ENCODE results near the gene NID1. TPM values are rescaled to one million over a fixed set of nuclear protein-coding genes. Genes with fewer than 3 reads are reported as not detected.
A peak's percentile ranks its signal among the peaks of the same experiment; 100 is the strongest.
"Not testable (repeated sequence)": the region's sequence is repeated elsewhere in the genome, so short reads cannot be mapped to it uniquely, and the experiment has no call there.

NID1 gene
- total RNA-seq, 2 donors from 2014 or later, result 0.12 to 0.29 TPM

DNA sequence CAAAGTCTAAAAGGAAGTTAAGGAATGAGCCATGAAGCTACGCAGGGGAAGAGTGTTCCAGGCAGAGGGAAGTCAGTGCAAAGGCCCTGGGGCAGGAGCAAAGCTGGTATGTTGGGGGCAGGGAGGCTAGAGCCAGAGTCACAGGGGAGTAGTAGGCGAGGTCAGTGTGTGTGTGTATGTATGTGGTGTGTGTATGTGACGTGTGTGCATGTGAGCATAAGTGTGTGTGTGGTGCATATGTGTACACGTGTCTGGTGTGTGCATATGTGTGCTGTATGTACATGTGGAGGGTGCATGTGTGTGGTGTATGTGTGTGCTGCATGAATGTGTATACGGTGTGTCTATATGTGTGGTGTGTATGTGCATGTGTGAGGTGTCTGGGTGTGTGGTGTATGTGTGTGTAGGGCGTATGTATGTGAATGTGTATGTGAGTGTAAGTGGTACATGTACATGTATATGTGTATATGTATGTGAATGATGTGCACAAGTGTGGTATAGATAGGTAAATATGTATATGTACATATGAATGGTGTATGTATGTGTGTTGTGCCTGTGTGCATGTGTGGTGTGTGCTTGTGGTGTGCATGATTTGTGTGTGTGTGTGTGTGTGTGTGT lies 20.8 kb upstream of the NID1 start:
- H3K9me3 Mint-ChIP-seq, result no peaks in the 10 kb centered on the region
- H3K27me3 Mint-ChIP-seq (ENCODE audit: low read depth), result no peaks in the 10 kb centered on the region
- peaks cover 22% of the 10 kb centered on the region for H3K4me1 Mint-ChIP-seq (ENCODE audit: low read depth)
- H3K4me3 Mint-ChIP-seq, result no peak overlapping the region
- DNase-seq (no peak), ATAC-seq (replicated peaks in 1 of 2) (no peak)
- no peaks in the 10 kb centered on the region for H3K36me3 Mint-ChIP-seq (ENCODE audit: insufficient read depth in 2 of 2)
- no peak overlapping the region for H3K27ac Mint-ChIP-seq

DNA sequence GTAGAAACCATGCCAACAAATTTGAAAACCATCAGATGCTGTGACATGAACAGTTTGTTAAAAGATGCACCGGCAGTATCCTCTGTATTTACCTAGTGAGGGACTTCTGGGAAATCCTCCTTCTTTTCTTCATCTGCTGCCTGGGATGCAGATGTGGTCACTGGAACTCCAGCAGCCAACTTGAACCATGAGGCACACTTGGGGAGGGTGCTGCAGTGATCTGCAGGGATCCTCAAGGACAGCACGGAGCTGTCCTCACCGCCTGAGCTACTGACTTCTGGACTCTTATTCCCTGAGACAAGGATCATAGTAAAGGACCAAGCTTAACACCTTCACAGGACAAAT lies 19.5 kb upstream of the NID1 start:
- DNase-seq (no peak), ATAC-seq (replicated peaks in 1 of 2) (no peak)
- peaks cover 18% of the 10 kb centered on the region for H3K4me1 Mint-ChIP-seq (ENCODE audit: low read depth)
- no peaks in the 10 kb centered on the region for H3K9me3 Mint-ChIP-seq
- no peak overlapping the region for H3K27ac Mint-ChIP-seq
- H3K27me3 Mint-ChIP-seq (ENCODE audit: low read depth), result no peaks in the 10 kb centered on the region
- H3K4me3 Mint-ChIP-seq, result no peak overlapping the region
- no peaks in the 10 kb centered on the region for H3K36me3 Mint-ChIP-seq (ENCODE audit: insufficient read depth in 2 of 2)

DNA sequence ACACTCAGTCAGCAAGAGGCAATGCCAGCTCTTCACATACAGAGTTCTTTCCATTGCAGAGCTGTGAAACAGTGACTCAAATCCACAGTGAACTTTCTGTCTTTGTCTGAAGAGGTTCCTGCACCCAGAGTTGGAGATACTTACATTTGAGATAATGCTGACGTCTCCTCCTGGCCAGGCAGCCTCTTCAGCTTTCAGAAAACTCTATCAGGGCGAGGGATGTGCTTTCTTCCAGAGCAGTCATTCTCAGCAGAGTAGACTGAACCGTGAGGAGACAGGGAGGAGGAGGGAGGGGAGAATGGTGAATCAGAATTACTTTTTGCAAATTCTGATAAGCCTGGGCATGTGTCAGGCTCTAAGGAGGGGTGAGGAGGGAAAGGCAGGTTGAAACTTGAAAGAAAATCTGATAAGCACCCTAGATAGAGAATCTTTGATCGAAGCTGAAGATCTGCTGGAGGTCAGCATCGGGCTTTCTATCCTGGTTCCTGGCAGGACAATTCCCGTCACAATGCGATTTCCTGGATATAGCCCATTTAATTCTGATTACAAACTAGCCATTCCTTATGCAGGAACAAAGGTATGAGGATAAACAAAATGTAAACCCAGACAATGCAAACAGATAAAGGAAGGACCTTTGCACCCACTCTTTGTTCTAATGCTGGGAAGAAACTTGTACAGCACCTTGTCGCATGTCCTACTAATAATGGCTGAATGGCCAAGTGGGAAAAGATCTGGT lies 18.9 kb upstream of the NID1 start:
- no peaks in the 10 kb centered on the region for H3K27me3 Mint-ChIP-seq (ENCODE audit: low read depth)
- H3K9me3 Mint-ChIP-seq, result no peaks in the 10 kb centered on the region
- DNase-seq (no peak), ATAC-seq (replicated peaks in 1 of 2) (peak; percentile 78)
- H3K4me1 Mint-ChIP-seq (ENCODE audit: low read depth), result peaks cover 16% of the 10 kb centered on the region
- no peaks in the 10 kb centered on the region for H3K36me3 Mint-ChIP-seq (ENCODE audit: insufficient read depth in 2 of 2)
- no peak overlapping the region for H3K4me3 Mint-ChIP-seq
- H3K27ac Mint-ChIP-seq, result no peak overlapping the region

DNA sequence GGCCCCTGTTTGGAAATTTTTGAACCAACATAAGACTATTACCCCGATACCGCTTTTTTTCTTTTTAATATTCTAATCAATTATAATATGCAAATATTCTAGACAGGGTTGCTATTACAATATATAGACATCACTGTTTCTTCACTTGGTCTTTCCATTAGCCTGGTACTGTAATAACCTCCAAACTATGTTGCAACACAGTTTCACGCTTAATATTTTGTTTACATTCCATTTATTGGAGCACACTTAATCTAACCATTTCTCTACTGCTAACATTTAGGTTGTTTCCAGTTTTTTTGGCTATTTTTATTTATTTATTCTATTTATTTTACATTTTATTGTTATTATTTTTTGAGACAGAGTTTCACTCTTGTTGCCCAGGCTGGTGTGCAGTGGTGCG lies 17.6 kb upstream of the NID1 start:
- Mint-ChIP-seq H3K27me3 (ENCODE audit: low read depth) (no peaks in the 10 kb centered on the region), H3K36me3 (ENCODE audit: insufficient read depth in 2 of 2) (no peaks in the 10 kb centered on the region), H3K4me3 (no peak overlapping the region), H3K27ac (no peak overlapping the region), H3K9me3 (peaks cover 0 to 4% of the 10 kb centered on the region in 2 donors), H3K4me1 (ENCODE audit: low read depth) (peaks cover 16% of the 10 kb centered on the region)
- no peak for DNase-seq
- no peak for ATAC-seq (replicated peaks in 1 of 2)

DNA sequence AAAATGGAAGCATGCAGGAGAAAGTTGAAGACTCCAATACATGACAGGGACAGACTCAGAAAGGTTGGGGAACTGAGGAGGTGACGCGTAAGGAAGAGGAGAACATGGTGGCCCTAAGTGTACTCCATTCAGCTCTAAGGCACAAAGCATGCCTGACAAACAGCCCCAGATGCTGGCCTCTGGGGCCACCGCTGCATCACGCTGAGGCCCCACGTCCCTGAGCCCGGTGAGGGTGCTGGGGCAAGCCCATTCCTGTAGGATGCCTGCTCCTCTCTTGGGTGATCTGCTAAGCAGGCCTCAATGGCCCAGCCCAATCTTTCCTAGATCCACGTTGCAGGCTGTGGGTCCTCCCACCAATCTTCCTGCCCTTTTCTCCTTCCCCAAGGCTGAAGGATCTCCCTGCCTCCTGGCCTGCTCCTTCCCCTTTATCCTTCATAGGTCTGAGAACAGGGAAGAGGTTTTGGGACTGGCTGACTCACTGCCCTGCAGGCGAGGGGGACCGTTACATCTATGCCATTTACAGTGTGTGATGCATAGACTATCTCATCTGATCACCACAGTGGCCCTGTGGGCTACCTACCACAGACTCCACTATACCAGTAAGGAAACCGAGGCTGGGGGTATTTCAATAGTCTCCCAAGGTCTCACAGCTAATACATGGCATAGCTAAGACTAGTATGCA lies 16.8 kb upstream of the NID1 start:
- H3K27ac Mint-ChIP-seq, result no peak overlapping the region
- ATAC-seq (replicated peaks in 1 of 2), result no peak

DNA sequence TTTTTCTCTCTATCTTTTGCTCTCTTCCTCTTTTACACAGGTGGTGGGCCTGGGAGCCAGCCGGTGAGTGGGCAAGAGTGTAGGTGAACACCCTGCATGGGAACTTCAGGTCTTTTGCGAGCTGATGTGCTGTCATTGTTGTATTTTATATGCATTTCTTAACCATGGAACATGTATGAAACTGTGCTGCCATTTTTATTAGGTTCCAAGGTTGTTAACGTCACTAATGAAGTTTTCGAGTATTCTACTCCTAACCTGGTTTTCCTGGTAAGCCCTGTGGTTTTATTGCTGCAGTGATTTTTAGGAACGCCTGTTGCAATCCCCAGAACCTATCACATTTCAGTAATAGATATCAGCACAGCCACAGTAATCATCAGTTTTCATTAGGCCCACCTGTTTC lies 14.8 kb upstream of the NID1 start:
- ATAC-seq (replicated peaks in 1 of 2) (no peak), DNase-seq (no peak)
- peaks cover 0 to 4% of the 10 kb centered on the region in 2 donors for H3K9me3 Mint-ChIP-seq
- H3K36me3 Mint-ChIP-seq (ENCODE audit: insufficient read depth in 2 of 2), result no peaks in the 10 kb centered on the region
- no peak overlapping the region for H3K4me3 Mint-ChIP-seq
- H3K27me3 Mint-ChIP-seq (ENCODE audit: low read depth), result no peaks in the 10 kb centered on the region
- H3K4me1 Mint-ChIP-seq (ENCODE audit: low read depth), result peaks cover 16% of the 10 kb centered on the region
- no peak overlapping the region for H3K27ac Mint-ChIP-seq

More for the DNA sequence above, 16.8 kb upstream of the NID1 start:
- H3K36me3 Mint-ChIP-seq (ENCODE audit: insufficient read depth in 2 of 2), result no peaks in the 10 kb centered on the region
- peaks cover 0 to 4% of the 10 kb centered on the region in 2 donors for H3K9me3 Mint-ChIP-seq
- H3K4me1 Mint-ChIP-seq (ENCODE audit: low read depth), result peaks cover 16% of the 10 kb centered on the region
- H3K27me3 Mint-ChIP-seq (ENCODE audit: low read depth), result no peaks in the 10 kb centered on the region
- no peak overlapping the region for H3K4me3 Mint-ChIP-seq
- no peak for DNase-seq

DNA sequence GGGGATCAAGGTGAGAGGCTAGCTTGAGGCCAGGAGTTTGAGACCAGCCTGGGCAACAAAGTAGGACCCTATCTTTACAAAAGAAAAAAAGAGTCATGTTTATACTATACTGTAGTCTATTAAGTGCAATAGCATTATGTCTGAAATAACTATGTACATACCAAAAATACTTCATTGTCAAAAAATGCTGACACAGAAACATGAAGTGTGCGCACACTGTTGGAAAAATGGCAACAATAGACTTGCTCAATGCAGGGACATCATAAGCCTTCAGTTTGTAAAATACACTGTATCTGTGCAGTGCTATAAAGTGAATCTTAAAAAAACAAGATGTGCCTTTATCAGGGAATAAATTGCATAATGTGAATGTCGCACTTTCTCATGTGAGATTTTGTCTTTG lies 14.1 kb upstream of the NID1 start:
- peaks cover 1% of the 10 kb centered on the region for H3K27me3 Mint-ChIP-seq (ENCODE audit: low read depth)
- ATAC-seq (replicated peaks in 1 of 2) (no peak), DNase-seq (no peak)
- no peaks in the 10 kb centered on the region for H3K36me3 Mint-ChIP-seq (ENCODE audit: insufficient read depth in 2 of 2)
- H3K9me3 Mint-ChIP-seq, result peaks cover 0 to 4% of the 10 kb centered on the region in 2 donors
- no peak overlapping the region for H3K4me3 Mint-ChIP-seq
- H3K4me1 Mint-ChIP-seq (ENCODE audit: low read depth), result peaks cover 9% of the 10 kb centered on the region
- H3K27ac Mint-ChIP-seq, result no peak overlapping the region

DNA sequence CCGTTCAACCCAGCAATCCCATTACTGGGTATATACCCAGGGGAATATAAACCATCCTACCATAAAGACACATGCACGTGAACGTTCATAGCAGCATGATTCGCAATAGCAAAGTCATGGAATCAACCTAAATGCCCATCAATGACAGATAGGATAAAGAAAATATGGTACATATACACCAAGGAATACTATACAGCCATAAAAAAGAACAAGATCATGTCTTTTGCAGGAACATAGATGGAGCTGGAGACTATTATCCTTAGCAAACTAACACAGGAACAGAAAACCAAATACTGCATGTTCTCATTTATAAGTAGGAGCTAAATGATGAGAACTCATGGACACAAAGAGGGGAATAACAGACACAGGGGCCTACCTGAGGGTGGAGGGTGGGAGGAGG lies 13.2 kb upstream of the NID1 start:
- H3K36me3 Mint-ChIP-seq (ENCODE audit: insufficient read depth in 2 of 2); H3K27ac Mint-ChIP-seq; DNase-seq; H3K4me1 Mint-ChIP-seq (ENCODE audit: low read depth); H3K27me3 Mint-ChIP-seq (ENCODE audit: low read depth); H3K9me3 Mint-ChIP-seq; ATAC-seq (replicated peaks in 1 of 2); H3K4me3 Mint-ChIP-seq: not testable (repeated sequence)

DNA sequence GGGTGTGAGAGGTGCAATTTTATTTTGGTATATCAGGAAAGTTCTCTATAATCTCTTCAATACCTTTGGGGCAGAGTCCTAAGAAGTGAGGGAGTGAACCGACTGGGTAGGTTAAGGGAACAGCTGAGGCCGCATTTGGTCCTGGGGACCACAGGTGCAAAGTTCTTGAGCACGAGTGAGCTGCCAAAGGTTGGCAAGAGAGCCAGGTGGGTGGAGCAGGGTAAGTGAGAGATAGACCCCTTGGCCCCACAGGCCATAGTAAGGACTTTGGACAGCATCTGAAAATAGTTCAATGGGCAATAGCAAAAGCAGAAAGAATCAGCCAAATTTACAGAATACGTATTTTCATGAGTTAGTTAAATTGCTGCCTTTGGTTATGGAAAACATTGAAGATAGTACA lies 11.0 kb upstream of the NID1 start:
- Mint-ChIP-seq H3K4me1 (ENCODE audit: low read depth) (no peaks in the 10 kb centered on the region), H3K27ac (no peak overlapping the region)

DNA sequence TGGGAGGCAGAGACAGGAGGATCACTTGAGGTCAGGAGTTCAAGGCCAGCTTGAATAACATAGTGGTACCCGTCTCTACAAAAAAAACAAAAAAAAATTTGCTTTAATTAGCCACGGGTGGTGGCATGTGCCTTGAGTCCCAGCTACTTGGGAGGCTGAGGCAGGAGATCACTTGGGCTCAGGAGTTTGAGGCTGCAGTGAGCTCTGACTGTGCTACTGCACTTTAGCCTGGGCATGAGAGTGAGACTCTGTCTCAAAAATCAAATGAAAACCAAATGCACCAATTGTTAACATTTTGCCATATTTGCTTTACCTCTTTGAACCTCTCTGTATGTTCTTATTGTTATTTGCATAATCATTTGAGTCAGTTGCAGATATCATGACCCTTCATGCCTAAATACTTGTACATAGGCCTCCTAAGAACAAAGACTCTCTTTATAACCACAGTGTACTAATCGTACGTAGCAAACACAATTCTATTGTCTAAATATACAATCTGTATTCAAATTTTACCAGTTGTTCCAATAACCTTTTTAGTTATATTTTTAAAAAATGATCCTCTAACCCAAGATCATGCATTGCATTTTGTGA lies 8.5 kb upstream of the NID1 start:
- DNase-seq (no peak), ATAC-seq (replicated peaks in 1 of 2) (no peak)
- peaks cover 2% of the 10 kb centered on the region in 2 donors for H3K36me3 Mint-ChIP-seq (ENCODE audit: insufficient read depth in 2 of 2)
- peaks cover 14% of the 10 kb centered on the region for H3K27me3 Mint-ChIP-seq (ENCODE audit: low read depth)
- no peak overlapping the region for H3K4me3 Mint-ChIP-seq
- H3K9me3 Mint-ChIP-seq, result peaks cover 0 to 6% of the 10 kb centered on the region in 2 donors
- H3K27ac Mint-ChIP-seq, result no peak overlapping the region
- no peaks in the 10 kb centered on the region for H3K4me1 Mint-ChIP-seq (ENCODE audit: low read depth)

More for the DNA sequence above, 11.0 kb upstream of the NID1 start:
- no peak for DNase-seq
- peaks cover 0 to 6% of the 10 kb centered on the region in 2 donors for H3K9me3 Mint-ChIP-seq
- ATAC-seq (replicated peaks in 1 of 2), result no peak
- peaks cover 13% of the 10 kb centered on the region for H3K27me3 Mint-ChIP-seq (ENCODE audit: low read depth)
- no peak overlapping the region for H3K4me3 Mint-ChIP-seq
- peaks cover 0 to 2% of the 10 kb centered on the region in 2 donors for H3K36me3 Mint-ChIP-seq (ENCODE audit: insufficient read depth in 2 of 2)

DNA sequence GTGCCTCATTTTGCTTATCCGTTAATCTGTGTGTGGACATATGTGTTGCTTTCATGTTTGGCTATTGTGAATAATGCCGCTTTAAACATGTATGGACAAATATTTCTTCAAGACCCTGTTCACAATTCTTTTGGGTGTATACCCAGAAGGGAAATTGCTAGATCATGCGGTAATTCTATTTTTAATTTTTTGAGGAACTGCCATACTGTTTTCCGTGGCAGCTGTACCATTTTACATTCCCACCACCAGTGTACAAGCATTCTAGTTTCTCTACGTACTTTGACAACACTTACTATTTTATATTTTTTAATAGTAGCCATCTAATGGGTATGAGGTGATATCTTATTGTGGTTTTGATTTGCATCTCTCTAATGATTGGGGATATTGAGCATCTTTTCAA lies 7.1 kb upstream of the NID1 start:
- H3K4me1 Mint-ChIP-seq (ENCODE audit: low read depth), result peaks cover 8% of the 10 kb centered on the region
- peaks cover 0 to 2% of the 10 kb centered on the region in 2 donors for H3K9me3 Mint-ChIP-seq

DNA sequence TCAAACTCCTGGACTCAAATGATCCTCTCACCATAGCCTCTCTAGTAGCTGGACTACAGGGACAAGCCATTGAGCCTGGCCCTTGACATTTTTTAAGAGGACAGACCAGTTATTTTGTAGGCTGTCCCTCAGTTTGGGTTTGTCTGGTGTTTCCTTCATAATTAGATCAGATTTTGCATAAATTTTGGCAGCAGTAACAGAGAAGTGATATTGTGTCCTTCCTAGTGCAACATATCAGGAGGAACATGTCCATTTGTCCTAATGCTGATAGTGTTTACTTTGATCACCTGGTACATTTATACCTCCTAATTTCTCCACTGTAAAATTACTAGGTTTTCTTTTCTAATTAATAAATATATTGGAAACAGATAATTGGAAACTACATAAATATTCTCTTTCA lies 5.9 kb upstream of the NID1 start:
- Mint-ChIP-seq H3K4me3 (no peak overlapping the region), H3K36me3 (ENCODE audit: insufficient read depth in 2 of 2) (peaks cover 2% of the 10 kb centered on the region in 2 donors), H3K27me3 (ENCODE audit: low read depth) (peaks cover 38% of the 10 kb centered on the region), H3K9me3 (peaks cover 0 to 2% of the 10 kb centered on the region in 2 donors), H3K4me1 (ENCODE audit: low read depth) (peaks cover 21% of the 10 kb centered on the region), H3K27ac (no peak overlapping the region)
- no peak for ATAC-seq (replicated peaks in 1 of 2)
- DNase-seq, result no peak

More for the DNA sequence above, 7.1 kb upstream of the NID1 start:
- Mint-ChIP-seq H3K27ac (no peak overlapping the region), H3K27me3 (ENCODE audit: low read depth) (peaks cover 25% of the 10 kb centered on the region), H3K4me3 (no peak overlapping the region), H3K36me3 (ENCODE audit: insufficient read depth in 2 of 2) (peaks cover 2% of the 10 kb centered on the region in 2 donors)
- DNase-seq (no peak), ATAC-seq (replicated peaks in 1 of 2) (no peak)

DNA sequence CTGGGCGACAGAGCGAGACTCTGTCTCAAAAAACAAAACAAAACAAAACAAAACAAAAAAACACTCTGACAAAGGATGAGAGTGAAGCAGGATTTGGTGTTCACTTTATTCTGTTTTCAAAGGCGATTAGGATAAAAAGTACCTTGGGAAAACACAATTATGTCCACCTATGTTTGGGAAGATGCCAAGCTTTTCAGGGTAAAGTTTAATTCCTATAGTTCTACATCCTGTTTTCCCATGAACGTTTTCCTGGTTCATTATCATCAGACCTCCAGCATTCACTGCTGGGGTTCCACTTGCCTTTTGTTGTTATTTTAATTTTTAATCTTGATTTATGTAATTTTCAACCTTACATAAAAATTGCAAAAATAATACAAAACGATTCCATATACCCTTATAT lies 4.9 kb upstream of the NID1 start:
- Mint-ChIP-seq H3K4me3 (no peak overlapping the region), H3K36me3 (ENCODE audit: insufficient read depth in 2 of 2) (peaks cover 2% of the 10 kb centered on the region in 2 donors)
- no peak for ATAC-seq (replicated peaks in 1 of 2)

More for the DNA sequence above, 4.9 kb upstream of the NID1 start:
- Mint-ChIP-seq H3K27me3 (ENCODE audit: low read depth) (peaks cover 43% of the 10 kb centered on the region), H3K9me3 (peaks cover 0 to 2% of the 10 kb centered on the region in 2 donors), H3K4me1 (ENCODE audit: low read depth) (peaks cover 25% of the 10 kb centered on the region), H3K27ac (no peak overlapping the region)
- DNase-seq, result no peak
